D721Med (cell line): Measurements from ENCODE around the gene CRTC1.

Source experiments
- DNase-seq: peaks from one replicate; pipeline ENCODE4 v3.0.0; 2011; ENCODE audit warnings: low spot score; ENCODE audit not compliant: insufficient read length
- FAIRE-seq: peaks from 2 replicates; lab custom pipeline; 2011; peaks lifted over from hg19 to GRCh38; lab: Jason Lieb, UNC
- CTCF ChIP-seq: IDR thresholded peaks from 2 replicates; pipeline ENCODE4 v1.5.1; 2012; ENCODE audit warnings: mild to moderate bottlenecking, control low read depth; ENCODE audit not compliant: insufficient read depth; ENCODE audit errors: missing control alignments

CRTC1 gene

DNA sequence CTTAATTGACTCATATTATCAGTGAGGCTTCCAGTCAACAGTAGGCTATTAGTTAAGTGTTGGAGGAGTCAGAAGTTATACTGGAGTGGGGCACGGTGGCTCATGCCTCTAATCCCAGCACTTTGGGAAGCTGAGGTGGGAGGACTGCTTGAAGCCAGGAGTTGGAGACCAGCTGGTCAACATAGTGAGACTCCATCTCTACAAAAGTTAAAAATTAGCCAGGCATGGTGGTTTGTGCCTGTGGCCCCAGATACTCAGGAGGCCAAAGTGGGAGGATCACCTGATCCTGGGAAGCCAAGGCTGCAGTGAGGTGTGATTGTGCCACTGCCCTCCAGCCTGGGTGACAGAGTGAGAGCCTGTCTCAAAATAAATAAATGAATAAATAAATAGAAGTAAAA is 54.5 kb downstream of the CRTC1 start:
- DNase-seq (no peak), FAIRE-seq (no peak)

DNA sequence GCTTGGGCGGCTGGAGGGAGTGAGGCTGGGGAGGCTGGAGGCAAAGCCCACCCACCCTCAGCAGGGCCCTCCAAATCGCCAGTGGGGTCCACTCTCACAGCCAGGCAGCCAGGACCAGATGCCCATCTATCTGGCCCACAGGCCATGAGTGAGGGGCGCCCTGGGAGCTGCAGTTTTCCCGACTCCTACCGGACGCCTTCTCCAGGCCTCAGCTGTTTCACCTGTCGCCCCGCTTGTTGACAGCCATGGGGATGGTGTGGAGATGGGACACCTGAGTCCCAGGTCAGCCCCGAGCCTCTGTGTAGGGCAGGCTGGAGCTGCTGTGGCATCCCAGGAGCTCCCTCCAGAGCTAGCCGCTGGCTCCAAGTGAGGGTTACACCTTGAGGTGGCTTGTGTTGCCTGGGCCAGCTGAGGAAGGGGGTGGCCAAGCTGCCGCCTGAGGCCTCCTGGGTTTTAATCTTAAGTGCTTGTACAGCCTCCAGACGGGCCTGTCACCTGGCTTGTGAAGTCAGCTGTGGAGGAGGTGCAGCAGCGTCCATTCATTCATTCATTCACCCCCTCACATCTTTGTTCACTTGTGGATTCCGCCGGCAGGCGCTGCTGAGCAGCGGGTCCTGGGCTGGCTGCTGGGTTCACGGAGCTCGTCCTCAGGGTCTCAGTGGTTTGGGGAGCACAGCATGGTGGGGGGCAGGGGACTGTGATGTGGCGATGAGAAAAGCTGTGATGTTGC is 55.6 kb downstream of the CRTC1 start:
- FAIRE-seq = no peak
- no peak for DNase-seq
- TF ChIP-seq CTCF = no peak

More for the DNA sequence above, 54.5 kb downstream of the CRTC1 start:
- no peak for TF ChIP-seq CTCF

- no peak for DNase-seq
- no peak for FAIRE-seq
- no peak for TF ChIP-seq CTCF
Observed at GRCh38 chr19:18741124-18742121, 57.9 kb downstream of the CRTC1 start.

GRCh38 chr19:18742324-18742723 is 58.8 kb downstream of the CRTC1 start:
- TF ChIP-seq CTCF = no peak
- FAIRE-seq (no peak), DNase-seq (no peak)

DNA sequence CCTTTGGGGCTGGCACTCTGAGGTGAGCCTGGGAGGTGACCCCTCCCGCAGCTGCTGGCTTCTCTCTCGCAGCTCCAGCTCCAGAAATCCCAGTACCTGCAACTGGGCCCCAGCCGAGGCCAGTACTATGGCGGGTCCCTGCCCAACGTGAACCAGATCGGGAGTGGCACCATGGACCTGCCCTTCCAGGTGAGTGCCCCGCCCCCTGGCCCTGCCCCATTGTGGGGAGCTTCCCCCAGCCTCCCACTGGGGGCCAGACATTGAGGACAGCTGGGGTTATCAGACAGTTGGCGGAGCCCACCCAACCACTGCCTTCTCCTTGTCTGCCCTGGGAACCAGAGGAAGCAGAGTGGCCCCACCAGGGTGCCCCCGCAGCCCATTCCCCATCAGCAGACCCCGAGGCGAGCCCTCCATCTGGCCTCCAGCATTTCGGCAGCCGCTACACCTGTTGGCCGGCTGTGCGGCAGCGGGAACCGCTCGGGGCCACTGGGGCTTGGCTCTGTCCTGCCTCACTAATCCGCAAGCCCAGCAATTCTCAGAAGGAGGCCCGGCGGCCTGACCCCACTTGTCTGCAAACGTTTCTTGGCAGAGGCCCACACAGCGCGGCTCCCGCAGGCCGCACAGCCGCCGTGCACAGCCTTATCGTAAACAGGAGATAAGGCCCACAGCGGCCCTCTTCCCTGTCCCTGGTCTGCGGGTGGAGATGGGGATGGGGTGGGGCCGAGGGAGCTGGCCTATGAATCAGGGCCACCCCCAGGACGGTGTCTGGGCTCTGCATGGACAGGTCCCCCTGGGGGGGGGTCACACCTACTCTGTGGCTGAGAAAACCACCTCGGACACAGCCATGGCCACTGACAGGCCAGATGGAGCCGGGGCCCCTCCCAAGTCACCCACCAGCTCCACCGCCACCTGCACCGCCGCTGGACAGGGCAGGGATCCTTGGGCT is 59.6 kb downstream of the CRTC1 start:
- TF ChIP-seq CTCF = no peak
- DNase-seq (no peak), FAIRE-seq (no peak)

- no peak for FAIRE-seq
- no peak for TF ChIP-seq CTCF
Observed at GRCh38 chr19:18743784-18744418, 60.4 kb downstream of the CRTC1 start.

More at GRCh38 chr19:18743784-18744418, 60.4 kb downstream of the CRTC1 start:
- no peak for DNase-seq
